ENCODE results near the gene GAS2.

DNA sequence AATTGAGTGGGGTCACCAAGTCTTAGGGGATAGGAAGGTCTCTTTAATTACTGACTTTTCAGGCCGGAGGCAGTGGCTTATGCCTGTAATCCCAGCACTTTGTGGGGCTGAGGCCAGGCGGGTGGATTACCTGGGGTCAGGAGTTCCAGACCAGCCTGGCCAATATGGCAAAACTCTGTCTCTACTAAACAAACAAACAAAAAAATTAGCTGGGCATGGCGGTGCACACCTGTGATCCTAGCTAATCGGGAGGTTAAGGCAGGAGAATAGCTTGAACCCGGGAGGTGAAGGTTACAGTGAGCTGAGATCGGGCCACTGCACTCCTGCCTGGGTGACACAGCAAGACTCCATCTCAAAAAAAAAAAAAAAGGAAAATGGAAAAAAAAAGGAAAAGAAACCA is 39.0 kb upstream of the GAS2 start:
- TF ChIP-seq, protein P1, sequence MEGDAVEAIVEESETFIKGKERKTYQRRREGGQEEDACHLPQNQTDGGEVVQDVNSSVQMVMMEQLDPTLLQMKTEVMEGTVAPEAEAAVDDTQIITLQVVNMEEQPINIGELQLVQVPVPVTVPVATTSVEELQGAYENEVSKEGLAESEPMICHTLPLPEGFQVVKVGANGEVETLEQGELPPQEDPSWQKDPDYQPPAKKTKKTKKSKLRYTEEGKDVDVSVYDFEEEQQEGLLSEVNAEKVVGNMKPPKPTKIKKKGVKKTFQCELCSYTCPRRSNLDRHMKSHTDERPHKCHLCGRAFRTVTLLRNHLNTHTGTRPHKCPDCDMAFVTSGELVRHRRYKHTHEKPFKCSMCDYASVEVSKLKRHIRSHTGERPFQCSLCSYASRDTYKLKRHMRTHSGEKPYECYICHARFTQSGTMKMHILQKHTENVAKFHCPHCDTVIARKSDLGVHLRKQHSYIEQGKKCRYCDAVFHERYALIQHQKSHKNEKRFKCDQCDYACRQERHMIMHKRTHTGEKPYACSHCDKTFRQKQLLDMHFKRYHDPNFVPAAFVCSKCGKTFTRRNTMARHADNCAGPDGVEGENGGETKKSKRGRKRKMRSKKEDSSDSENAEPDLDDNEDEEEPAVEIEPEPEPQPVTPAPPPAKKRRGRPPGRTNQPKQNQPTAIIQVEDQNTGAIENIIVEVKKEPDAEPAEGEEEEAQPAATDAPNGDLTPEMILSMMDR (IDR thresholded peaks at IDR 0.05) = no peak
- no peak for TF ChIP-seq POLR2A (IDR thresholded peaks at IDR 0.05)

All from uterus (tissue), 2 donors.